GM19035 (cell line): ENCODE data around the gene POLR1E.

ENCODE experiments used
- ATAC-seq: cut with Tn5 transposase; IDR thresholded peaks from one replicate; pipeline ENCODE4 v1.9.1; 2021; ENCODE audit not compliant: unreplicated experiment

POLR1E gene, protein sequence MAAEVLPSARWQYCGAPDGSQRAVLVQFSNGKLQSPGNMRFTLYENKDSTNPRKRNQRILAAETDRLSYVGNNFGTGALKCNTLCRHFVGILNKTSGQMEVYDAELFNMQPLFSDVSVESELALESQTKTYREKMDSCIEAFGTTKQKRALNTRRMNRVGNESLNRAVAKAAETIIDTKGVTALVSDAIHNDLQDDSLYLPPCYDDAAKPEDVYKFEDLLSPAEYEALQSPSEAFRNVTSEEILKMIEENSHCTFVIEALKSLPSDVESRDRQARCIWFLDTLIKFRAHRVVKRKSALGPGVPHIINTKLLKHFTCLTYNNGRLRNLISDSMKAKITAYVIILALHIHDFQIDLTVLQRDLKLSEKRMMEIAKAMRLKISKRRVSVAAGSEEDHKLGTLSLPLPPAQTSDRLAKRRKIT

DNA sequence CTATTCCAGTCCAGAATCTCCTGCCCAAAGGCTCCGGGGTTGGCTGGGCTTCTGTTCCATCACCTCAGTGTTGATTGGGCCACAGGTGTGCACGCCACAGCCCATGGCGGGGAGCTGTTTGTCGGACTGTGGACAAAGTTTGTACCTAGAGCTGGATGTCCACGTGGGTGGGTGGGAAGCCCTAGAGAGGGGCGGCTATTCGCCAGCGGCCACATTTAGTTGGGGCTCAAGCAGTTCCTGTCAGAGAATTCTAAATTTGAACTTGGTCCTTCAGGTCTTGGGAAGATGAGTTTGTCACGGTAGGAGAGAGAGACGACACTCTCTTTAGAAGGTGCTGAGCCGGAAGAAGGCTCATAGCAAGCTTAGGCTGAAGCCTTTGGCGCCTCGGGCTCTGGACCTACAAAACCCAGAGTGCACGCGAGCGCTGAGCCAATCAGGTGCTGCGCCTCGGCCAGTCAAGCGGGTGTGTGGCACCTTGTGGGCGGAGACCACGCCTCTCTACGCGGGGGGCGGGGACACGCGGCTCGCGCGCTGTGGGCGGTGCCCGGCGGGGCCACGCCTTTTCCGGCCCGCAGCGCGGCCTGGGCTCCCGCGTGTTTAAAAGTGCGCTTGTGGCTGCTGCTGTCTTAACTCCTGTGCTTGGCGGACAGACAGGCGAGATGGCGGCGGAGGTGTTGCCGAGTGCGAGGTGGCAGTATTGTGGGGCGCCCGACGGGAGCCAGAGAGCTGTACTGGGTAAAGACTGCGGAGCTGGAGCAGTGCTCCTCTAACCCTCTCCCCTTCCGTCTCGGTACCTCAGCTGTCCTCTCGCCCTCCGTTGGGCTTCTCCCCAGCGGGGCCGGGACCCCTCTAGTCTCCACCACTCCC, at the start of gene POLR1E:
Gene POLR1E, plus strand, starts transcription at position 560 of the 867 bp plus-strand sequence. Its CDS starts 100 bp downstream, at position 660.
- ATAC-seq = peak; percentile 97

DNA sequence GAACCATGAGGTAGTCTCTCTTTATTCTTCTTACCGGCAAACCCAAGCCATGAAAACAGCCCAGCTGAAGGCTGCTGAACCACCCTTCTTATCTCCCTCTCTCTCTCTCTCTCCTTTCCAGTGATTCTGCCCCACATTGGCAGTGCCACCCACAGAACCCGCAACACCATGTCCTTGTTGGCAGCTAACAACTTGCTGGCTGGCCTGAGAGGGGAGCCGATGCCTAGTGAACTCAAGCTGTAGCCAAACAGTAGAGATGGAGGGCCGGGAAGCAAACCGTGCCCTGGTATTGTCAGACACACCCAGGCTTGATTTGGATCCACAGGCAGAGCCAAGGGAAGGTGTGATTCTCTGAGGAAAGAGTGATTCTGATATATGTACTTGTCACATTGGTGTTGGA, 49.2 kb upstream of the POLR1E start:
- no peak for ATAC-seq

DNA sequence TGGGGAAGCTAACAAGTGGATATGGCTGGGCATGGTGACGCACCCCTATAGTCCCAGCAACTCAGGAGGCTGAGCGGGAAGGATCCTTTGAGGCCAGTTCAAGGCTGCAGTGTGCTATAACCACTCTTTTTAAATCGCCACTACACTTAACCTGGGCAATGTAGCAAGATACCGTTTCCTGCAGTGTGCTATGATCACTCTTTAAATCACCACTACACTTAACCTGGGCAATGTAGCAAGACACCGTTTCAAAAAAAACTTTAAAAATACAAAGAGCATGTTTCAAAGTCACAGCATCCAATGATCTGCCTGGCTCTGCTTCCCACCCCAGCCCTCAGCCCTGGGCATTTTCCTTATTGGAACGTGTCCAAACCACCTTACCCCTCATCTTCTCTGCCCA, 48.7 kb upstream of the POLR1E start:
- ATAC-seq = no peak

DNA sequence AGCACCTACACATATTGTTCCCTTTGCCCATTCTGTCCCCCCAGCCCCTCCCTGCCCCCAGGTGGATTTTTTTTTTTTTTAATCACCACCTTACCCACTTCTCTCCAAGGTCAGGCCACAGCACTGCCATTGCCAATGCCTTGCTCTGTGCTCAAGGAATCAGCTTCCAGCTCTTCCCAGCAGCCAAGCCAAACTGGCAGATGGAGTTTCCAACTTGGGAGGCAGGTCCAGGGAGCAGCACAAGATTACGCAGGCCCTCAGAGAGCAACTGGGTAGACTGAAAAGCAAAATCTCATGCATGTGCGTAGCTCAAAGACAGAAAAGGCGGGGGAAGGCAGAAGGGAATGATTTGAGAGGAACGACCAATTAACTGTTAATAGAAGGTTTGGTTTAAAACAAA, 48.1 kb upstream of the POLR1E start:
- ATAC-seq = no peak

DNA sequence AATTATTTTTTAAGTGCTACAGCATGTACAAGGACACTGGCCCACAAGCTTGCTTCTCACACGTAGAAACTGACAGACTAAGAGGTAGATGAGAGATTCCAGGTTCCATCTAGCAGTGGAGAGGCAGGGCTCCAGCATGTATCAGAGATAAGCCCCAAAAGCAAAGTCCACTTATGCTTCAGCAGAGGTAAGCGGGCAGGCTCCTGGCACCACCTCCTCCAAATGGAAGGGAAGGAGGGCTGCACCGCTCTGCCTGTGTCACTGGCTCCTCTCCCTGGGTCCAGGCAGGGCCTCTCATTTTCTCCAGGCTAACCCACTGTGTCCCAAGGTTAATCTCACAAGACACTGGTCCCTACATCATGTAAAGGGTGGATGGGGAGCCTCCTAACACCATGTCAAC, 47.4 kb upstream of the POLR1E start:
- ATAC-seq = no peak

DNA sequence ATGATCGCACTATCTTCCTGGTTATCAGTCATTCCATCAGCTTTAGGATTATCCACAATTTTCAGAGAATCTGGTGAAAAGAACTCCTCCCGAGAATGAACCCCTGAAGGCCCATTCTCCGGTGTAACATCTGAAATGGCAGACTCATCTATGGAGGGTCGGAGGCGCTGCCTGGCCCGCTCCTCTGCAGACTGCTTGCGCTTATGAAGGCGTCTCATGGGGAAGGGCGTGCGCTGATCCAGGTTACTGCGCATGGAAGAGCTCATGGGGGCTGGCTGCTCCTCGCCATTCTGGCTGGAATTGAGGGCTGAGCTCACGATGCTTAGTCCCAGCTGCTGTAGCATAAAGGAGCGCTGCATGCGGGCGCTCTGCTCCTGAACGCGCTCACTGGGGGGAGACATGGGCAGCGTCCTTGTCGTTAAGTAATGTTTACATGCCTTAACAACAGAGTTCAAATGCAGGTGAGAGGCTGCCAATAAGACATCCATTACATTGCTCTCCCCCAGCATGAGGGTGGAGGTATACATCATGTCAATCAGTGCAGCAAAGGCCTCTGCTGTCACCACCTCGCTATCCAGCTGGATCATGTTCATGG, 43.9 kb upstream of the POLR1E start:
- ATAC-seq = no peak

DNA sequence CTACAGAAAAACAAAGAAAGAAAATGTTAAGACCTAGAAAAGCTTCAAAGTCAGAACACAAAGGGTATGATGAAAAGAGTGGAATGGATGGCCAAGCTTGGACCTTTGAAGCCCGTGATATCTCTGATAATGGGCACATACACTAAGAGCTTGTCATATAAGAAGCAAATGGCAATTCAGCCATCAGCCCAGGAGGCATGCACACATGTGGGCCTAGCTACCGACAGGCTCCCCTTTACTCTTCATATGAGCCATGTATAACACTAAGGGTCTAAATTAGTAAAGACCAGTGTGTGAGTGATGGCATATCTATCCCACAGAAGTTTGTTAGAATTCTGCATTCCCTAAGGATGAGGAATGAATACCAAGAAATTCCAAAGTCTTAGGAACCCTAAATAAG, 43.2 kb upstream of the POLR1E start:
- ATAC-seq = no peak

DNA sequence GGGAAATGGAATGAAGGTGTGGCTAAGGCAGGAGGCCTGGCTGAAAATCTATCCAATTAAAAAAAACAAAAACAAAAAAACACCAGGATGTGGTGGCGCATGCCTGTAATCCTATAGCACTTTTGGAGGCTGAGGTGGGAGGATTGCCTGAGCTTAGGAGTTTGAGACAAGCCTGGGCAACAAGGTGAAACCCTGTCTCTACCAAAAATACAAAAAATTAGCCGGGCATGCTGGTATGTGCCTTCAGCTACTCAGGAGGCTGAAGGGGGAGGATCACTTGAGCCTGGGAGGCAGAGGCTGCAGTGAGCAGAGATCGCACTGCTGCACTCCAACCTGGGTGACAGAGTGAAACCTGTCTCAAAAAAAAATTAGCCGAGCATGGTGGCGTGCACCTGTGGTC, 42.2 kb upstream of the POLR1E start:
- ATAC-seq = no peak

DNA sequence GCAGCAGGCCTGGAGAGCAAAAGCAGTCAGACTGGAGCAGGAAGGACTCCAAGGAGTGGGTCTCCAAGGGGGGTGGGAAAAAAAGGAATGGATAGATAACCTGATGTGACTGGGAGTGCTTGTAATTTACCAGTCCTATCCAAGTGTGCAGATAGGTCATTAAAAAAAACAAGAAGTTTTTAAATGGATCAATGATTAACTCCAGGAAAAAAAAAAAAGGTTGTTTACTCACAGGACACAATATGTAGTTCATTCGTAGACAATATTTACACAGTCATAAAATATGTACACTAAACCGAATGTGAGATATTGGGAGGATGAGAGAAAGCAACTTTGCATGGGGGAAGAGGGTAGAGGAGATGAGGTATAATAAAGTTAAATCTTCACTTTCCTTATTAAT, 40.9 kb upstream of the POLR1E start:
- no peak for ATAC-seq

DNA sequence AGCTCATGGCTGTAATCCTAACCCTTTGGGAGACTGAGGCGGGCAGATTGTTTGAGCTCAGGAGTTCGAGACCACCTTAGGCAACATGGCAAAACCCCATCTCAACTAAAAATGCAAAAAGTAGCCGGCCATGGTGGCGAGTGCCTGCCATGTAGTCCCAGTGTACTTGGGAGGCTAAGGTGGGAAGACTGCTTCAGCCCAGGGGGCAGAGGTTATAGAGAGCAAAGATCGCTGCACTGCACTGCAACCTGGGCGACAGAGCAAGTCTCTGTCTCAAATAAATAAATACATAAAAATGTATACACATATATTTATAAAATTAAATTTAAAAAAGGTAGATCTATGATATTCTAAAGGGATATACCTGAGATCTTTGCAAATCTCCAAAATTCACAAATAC, 39.9 kb upstream of the POLR1E start:
- no peak for ATAC-seq

DNA sequence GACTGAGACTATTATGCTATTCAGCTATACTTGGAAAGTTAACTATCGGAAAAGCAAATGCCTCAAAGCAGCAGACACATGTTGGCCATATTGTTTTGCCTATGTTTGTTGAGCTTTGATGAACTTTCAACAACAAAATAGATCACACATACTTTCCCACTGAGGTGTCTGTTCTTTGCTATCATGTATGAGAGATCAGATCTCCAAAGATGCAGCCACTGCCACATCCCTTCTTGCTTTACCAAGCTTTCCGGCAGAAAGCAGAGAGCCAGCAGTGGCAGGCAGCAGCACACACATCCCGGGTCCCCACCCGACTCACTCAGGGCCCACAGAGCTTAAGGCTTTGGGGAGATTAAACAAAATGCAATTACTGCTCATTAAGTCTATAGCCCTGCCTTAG, 39.3 kb upstream of the POLR1E start:
- ATAC-seq = no peak

DNA sequence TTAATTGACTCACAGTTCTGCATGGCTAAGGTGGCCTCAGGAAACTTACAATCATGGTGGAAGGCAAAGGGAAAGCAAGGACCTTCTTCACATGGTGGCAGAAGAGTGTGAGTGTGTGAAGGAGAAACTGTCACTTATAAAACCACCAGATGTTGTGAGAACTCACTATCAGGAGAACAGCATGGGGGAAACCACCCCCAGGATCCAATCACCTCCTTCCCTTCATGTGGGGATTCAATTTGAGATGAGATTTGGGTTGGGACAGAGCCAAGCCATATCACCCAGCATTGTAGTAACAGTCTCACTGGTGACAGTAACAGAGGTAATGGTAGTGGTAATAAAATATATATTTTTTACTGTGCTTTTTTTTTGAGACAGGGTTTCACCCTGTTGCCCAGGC, 38.6 kb upstream of the POLR1E start:
- ATAC-seq = no peak

DNA sequence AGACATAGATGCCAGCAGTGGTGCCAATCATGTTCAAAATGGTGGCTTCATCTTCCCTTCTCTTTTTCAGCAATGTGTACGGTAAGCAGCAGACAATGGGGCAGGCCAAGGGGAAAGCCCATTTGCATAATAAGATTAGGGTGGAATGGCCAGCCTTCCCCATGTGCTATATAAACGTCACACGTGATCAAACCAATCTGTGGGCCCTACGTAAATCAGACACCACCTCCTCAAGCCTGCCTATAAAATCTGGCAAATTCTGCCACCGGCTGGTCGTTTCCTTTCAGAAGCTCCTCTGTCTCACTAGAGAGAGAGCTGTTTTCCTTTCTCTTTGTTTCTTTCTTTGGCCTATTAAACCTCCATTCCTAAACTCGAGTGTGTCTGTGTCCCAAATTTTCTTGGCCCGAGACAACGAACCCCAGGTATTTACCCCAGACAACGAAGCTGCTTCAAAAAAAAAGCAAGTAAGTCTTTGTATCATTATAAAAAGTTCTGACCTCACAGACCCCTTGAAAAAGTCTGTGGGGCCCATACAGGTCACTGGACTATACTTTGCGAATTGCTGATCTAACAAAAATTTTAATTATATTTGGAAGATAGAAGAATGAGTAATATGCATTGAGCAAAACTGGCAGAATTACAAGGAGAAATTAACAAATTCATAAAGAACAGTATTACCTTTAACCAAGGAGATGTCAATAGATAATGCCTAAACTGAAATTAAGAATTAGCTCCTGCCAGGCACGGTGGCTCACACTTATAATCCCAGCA, 35.7 kb upstream of the POLR1E start:
- no peak for ATAC-seq

DNA sequence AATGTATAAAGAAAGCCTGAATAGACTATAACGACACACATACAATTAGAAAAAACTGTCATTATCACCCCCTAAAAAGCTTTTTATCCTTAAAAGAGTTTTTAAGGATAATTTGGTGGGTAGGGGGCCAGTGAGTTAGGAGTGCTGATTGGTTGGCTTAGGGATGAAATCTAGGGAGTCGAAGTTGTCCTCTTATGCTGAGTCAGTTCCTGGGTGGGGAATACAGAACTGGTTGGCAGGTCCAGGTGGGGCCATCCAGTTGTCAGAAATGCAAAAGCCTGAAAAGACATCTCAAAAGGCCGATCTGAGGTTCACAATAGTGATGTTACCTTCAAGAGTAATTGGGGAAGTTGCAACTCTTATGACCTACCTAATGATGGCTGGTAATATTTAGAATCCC, 34.1 kb upstream of the POLR1E start:
- no peak for ATAC-seq

DNA sequence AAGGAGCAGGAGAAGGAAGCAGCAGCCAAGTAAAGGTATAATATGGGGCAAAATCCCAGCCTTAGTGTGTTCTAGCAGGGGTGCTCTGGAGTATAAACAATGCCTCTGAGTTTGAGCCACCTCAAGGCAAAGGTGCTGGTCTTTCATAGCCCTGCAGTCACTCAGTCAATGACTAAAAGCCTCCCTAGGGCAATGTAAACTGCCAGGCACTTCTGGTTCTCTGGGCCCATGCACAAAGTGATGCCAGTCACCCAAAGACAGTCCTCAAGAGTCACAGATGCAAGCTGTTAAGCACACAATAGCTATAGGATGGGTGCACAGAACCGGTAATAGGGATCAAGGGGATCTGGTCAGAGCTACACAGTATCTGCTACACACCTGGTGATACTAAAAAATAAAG, 33.1 kb upstream of the POLR1E start:
- no peak for ATAC-seq

DNA sequence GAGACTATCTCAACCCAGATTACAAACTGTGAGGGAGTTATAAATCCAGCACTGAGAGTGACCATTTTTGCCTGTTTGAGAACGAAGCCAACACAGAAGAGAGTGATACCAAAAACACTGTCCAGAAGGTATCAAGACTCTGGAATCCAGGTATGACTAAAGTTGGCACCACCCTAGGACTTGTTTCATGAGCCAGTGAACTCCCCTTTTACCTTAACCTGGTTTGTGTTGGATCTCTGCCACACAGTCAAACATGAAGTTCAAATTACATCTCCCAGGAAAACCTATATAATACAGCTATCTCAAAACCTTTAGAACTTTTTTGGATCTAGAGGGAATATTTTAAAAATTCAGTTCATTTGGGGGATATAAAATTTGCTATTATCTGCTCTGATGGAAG, 31.9 kb upstream of the POLR1E start:
- no peak for ATAC-seq

DNA sequence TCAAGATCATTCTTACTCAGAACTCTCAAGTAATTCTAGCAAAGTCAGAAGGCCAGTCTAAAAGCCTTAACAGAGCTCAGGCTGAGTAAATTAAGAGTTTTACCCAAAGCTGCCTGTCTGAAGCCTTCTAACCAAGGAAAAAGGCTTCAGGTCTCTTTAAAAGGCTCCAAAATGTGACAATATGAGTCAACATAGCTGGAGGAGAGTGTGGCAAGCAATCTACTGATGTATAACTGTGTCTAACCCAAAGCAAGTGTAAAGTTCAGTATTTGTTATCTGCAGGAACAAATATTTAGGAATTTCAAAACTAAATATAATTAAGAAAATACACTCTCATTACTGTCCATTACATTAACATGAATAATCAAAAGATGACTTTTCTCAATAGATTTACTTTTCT, 31.5 kb upstream of the POLR1E start:
- no peak for ATAC-seq

DNA sequence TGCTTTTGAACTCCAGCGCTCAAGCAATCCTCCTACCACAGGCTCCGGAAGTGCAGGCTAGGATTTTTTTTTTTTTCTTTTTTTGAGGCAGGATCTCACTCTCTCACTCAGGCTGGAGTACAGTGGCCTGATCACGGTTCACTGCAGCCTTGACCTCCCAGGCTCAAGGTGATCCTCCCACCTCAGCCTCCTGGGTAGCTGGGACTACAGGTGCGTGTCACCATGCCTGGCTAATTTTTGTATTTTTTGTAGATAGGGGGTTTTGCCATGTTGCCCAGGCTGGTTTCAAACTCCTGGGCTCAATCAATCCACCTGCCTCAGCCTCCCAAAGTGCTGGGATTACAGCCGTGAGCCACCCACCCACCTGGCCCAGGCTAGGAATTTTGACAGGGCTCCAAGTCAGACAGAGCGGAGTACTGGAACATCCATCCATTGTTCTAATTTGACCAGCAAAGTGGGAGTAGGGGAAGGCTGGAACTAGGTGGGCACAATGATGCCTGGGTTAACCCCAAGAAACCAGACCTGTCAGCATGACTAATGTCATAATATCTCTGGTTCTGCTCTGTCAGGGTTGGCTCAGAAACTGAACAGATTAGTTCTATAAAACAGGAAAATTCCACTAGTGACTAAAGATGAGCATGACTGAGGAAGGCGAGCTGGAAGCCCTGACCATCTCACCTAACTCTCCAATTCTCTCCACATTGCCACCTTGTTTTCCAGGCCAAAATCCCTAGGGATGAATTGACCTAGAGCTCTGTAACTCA, 29.7 kb upstream of the POLR1E start:
- ATAC-seq = no peak

DNA sequence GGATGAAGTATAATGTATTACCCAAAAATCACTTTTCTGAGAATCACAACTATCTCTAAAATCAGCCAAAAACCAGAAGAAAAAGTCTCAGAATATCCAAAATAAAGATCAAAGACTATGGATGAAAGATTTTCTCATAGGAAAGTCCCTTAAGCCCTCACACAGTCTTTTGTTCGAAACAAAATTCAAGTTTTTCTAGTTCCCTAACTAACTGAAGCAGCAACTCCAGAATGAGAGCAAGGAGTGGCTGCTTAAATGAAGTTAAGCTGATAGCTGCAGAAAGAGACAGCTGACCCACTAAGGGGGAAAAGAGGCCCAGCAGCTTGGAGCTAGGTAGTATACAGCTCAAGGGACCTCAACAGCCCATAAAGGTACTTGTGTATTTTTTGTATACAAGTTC, 28.9 kb upstream of the POLR1E start:
- ATAC-seq = no peak

DNA sequence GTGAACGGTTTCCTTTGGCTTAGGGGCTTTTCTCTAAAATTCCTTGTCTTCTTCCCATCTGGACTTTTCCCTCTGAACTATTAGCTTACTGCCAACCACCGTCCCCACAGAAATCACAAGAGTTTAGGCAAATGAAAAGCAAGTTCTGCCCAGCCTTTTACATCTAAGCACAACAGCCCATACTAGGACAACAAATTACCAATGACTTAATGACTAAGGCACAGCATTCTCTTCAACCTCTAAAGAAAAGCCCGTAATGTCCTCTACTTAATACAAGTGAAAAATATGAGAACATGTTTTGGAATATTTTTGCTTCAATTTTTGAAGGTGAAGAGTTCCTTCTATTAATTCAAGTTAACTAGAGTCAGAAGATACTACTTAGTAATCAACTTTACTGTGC, 21.7 kb upstream of the POLR1E start:
- no peak for ATAC-seq
